ENCODE measurements around the gene NCAM2. TPM values are rescaled to one million over a fixed set of nuclear protein-coding genes. Genes with fewer than 3 reads are reported as not detected.

The NCAM2 gene
- total and polyA plus RNA-seq, 2 donors (not counting 3 experiments of a cell fraction or from before 2014, with no cell fraction given) = 0.11 to 0.27 TPM

- DNase-seq (ENCODE audit: low read depth, low spot score) (no peak), FAIRE-seq (no peak)
- dilution Hi-C loops (cut with MboI; ENCODE audit: extremely low pct_ligation_motif_present, low sequenced_read_pairs) (no loop called here), intact Hi-C loops (cut with micrococcal nuclease) (no loop called here)
- Histone ChIP-seq H3K9me3 (replicated peaks; ENCODE audit: control insufficient read depth, insufficient read depth, low read length) (no peaks in the 10 kb centered on the region), H3K36me3 (ENCODE audit: control insufficient read depth in 2 of 2, extremely low read depth in 1 of 2, insufficient read depth in 2 of 2, low read length in 2 of 2) (no peaks in the 10 kb centered on the region), H2AFZ (ENCODE audit: low read depth, low read length) (no peak overlapping the region), H4K20me1 (replicated peaks; ENCODE audit: control insufficient read depth, extremely low read depth, insufficient read depth, low read length) (no peaks in the 10 kb centered on the region), H3K27me3 (ENCODE audit: control insufficient read depth in 2 of 2, insufficient read depth in 2 of 2, low read length in 2 of 2) (no peaks in the 10 kb centered on the region), H3K9ac (replicated peaks; ENCODE audit: extremely low read depth, insufficient read depth, low read length) (no peak overlapping the region), H3K9me1 (replicated peaks; ENCODE audit: control insufficient read depth, extremely low read depth, insufficient read depth, low read length) (no peaks in the 10 kb centered on the region), H3K79me2 (ENCODE audit: control insufficient read depth, insufficient read depth, low read length) (no peaks in the 10 kb centered on the region), H3K4me3 (replicated peaks in 1 of 3; ENCODE audit: insufficient read depth in 1 of 3, low read depth in 1 of 3, low read length in 3 of 3) (no peak overlapping the region), H3K4me1 (ENCODE audit: control insufficient read depth, extremely low read depth, insufficient read depth, low read length) (no peaks in the 10 kb centered on the region), H3K27ac (ENCODE audit: insufficient read depth, low read depth, low read length) (no peak overlapping the region), H3K4me2 (ENCODE audit: insufficient read depth, low read length) (no peak overlapping the region)
- ChIA-PET POLR2A (no interaction called here), CTCF (no interaction called here)
- no TSS peak for BruUV-seq (replicated peaks)
- TF ChIP-seq MAX (IDR thresholded peaks at IDR 0.05; ENCODE audit: insufficient read depth, insufficient read length) = no peak
- no peak for TF ChIP-seq FOS (IDR thresholded peaks at IDR 0.05; ENCODE audit: borderline replicate concordance, insufficient read depth, low read length)
- no peak for TF ChIP-seq CTCF (IDR thresholded peaks at IDR 0.05; ENCODE audit: extremely low read depth in 1 of 2, insufficient read depth in 1 of 2, low read depth in 1 of 2, low read length in 2 of 2)
- TF ChIP-seq JUN (IDR thresholded peaks at IDR 0.05; ENCODE audit: borderline replicate concordance, insufficient read depth, insufficient read length, low read depth) = no peak
- TF ChIP-seq GATA2 (IDR thresholded peaks at IDR 0.05; ENCODE audit: insufficient read depth, insufficient read length, low read depth, low read length) = no peak
- no peak for TF ChIP-seq POLR2AphosphoS5 (IDR thresholded peaks at IDR 0.05; ENCODE audit: insufficient read depth, low read depth, low read length)
- TF ChIP-seq EZH2 (IDR thresholded peaks at IDR 0.05; ENCODE audit: borderline replicate concordance, low read depth, low read length, severe bottlenecking) = no peak
- no peak for TF ChIP-seq POLR2A (IDR thresholded peaks at IDR 0.05; ENCODE audit: low read depth, low read length)
- no peak for TF ChIP-seq MYC (IDR thresholded peaks at IDR 0.05; ENCODE audit: low read depth, low read length)
Measured at GRCh38 chr21:21158376-21158918, 160.2 kb downstream of the NCAM2 start.
